Panc1 (cell line): Measurements from ENCODE around the gene OGFOD3. TPM values are rescaled to one million over a fixed set of nuclear protein-coding genes. Genes with fewer than 3 reads are reported as not detected.

Source experiments
- ATAC-seq: fragments of 200-7000 bp; cut with Tn5 transposase; 2 replicates; pipeline ENCODE4 v1.9.1; 2020; ENCODE audit warnings: mild to moderate bottlenecking, moderate library complexity
- BruUV-seq: library from RNA; stranded (reverse); fragments of 400-500 nt; replicated peaks from 2 replicates; lab custom pipeline; 2021; lab: Mats Ljungman, UMichigan
- CTCF ChIA-PET: fragments of 300-600 bp; sonication (Branson Sonifier 250); formaldehyde crosslinking; loops from one replicate; lab custom pipeline; 2022; ENCODE audit warnings: antibody characterized with exemption; lab: Charles Lee
- POLR2A ChIA-PET: fragments of 300-600 bp; sonication (Branson Sonifier 250); formaldehyde crosslinking; loops from one replicate; lab custom pipeline; 2022; ENCODE audit warnings: antibody characterized with exemption; lab: Charles Lee
- DNase-seq: peaks from one replicate; pipeline ENCODE4 v3.0.0-alpha.2; 2010; ENCODE audit warnings: low read depth, low spot score
- H3K27ac ChIP-seq: 2 replicates; pipeline ENCODE4 v1.5.1; 2011; ENCODE audit warnings: mild to moderate bottlenecking, low read length, inconsistent platforms
- H3K27me3 ChIP-seq: fragments of 200-500 bp; sonication (Bioruptor generic); 2 replicates; pipeline ENCODE4 v1.6.0; 2014; ENCODE audit warnings: low read length, inconsistent platforms; ENCODE audit not compliant: control insufficient read depth, insufficient read depth
- H3K36me3 ChIP-seq: fragments of 200-500 bp; sonication (Bioruptor generic); 2 replicates; pipeline ENCODE4 v1.5.1; 2014; ENCODE audit warnings: inconsistent platforms, mild to moderate bottlenecking, low read length, moderate library complexity; ENCODE audit not compliant: control insufficient read depth, insufficient read depth
- H3K4me1 ChIP-seq: 2 replicates; pipeline ENCODE4 v1.5.1; 2011; ENCODE audit warnings: inconsistent platforms, mild to moderate bottlenecking, low read length, moderate library complexity; ENCODE audit not compliant: control insufficient read depth, insufficient read depth
- H3K4me3 ChIP-seq, 2 experiments: 2 replicates each; pipeline ENCODE4 v1.5.1; 2011 to 2012; ENCODE audit warnings: low read depth in 2 of 2, low read length in 2 of 2, mild to moderate bottlenecking in 2 of 2, inconsistent platforms in 1 of 2, moderate library complexity in 1 of 2
- H3K9me3 ChIP-seq: fragments of 200-500 bp; sonication (Bioruptor generic); 2 replicates; pipeline ENCODE4 v1.5.1; 2014; ENCODE audit warnings: low read depth, mild to moderate bottlenecking, inconsistent platforms, low read length, moderate library complexity; ENCODE audit not compliant: control insufficient read depth, insufficient read depth
- CTCF ChIP-seq: fragments of 450-650 bp; IDR thresholded peaks from 2 replicates; pipeline ENCODE4 v1.5.1; 2017; ENCODE audit warnings: mild to moderate bottlenecking
- POLR2AphosphoS5 ChIP-seq: IDR thresholded peaks from 2 replicates; pipeline ENCODE4 v1.6.1; 2012; ENCODE audit warnings: mild to moderate bottlenecking, low read depth, low read length, moderate library complexity
- REST ChIP-seq, 2 experiments: IDR thresholded peaks; 2 replicates each; pipeline ENCODE4 v1.6.1; 2011 to 2012; ENCODE audit warnings: low read depth in 2 of 2, control low read depth in 1 of 2, low read length in 1 of 2, mild to moderate bottlenecking in 1 of 2, moderate library complexity in 1 of 2; ENCODE audit not compliant: insufficient read depth in 1 of 2
- SIN3A ChIP-seq: IDR thresholded peaks from 2 replicates; pipeline ENCODE4 v1.6.1; 2012; ENCODE audit warnings: low read depth, mild to moderate bottlenecking, low read length, moderate library complexity, borderline replicate concordance; ENCODE audit not compliant: insufficient read depth
- TCF7L2 ChIP-seq: IDR thresholded peaks from 2 replicates; pipeline ENCODE4 v1.6.1; 2011; ENCODE audit warnings: mild to moderate bottlenecking, low read depth, low read length, inconsistent platforms
- in situ Hi-C: cut with HindIII; loops from 2 replicates; pipeline ENCODE4 v1.10.0; 2016; ENCODE audit warnings: low sequenced_read_pairs, low pct_unique_long_range_greater_than_20kb
- intact Hi-C: fragments of 100-400 bp; cut with micrococcal nuclease; formaldehyde crosslinking; loops from one replicate; pipeline ENCODE4 v1.10.0; 2022; ENCODE audit not compliant: unreplicated experiment
- total RNA-seq: library from RNA; stranded (reverse); gene quantifications from one replicate; pipeline ENCODE4 v1.2.1, GENCODE V29; 2021; ENCODE audit not compliant: unreplicated experiment

The OGFOD3 gene
- total RNA-seq, 1 experiment from 2014 or later, result 53.9 TPM

GRCh38 chr17:82354804-82355308 lies 63.5 kb downstream of the OGFOD3 start:
- Histone ChIP-seq H3K36me3 (no peaks in the 10 kb centered on the region), H3K27ac (no peak overlapping the region), H3K27me3 (no peaks in the 10 kb centered on the region), H3K4me3 (no peak overlapping the region), H3K9me3 (no peaks in the 10 kb centered on the region), H3K4me1 (peaks cover 22% of the 10 kb centered on the region)
- intact Hi-C loops, result no loop called here
- ChIA-PET CTCF (interaction anchor here (0.6 kb wide), 1 partner anchor 413 kb away, joined by 4 read pairs; no protein-coding TSS in a partner anchor), POLR2A (no interaction called here)
- TF ChIP-seq CTCF (no peak), TCF7L2 (no peak), REST (IDR thresholded peaks at IDR 0.05; ENCODE audit: insufficient read depth in 1 of 2, low read depth in 2 of 2, low read length in 1 of 2) (no peak), SIN3A (no peak), POLR2AphosphoS5 (no peak)
- in situ Hi-C loops, result no loop called here
- DNase-seq (no peak), ATAC-seq (no peak)
- no TSS peak for BruUV-seq

GRCh38 chr17:82353484-82353883 lies 64.9 kb downstream of the OGFOD3 start:
- no peak overlapping the region for H3K4me3 ChIP-seq
- no TSS peak for BruUV-seq
- H3K27me3 ChIP-seq, result no peaks in the 10 kb centered on the region
- TF ChIP-seq POLR2AphosphoS5 (no peak), SIN3A (no peak), CTCF (no peak), TCF7L2 (no peak)
- ChIA-PET POLR2A (no interaction called here), CTCF (no interaction called here)
- H3K9me3 ChIP-seq, result no peaks in the 10 kb centered on the region
- ATAC-seq, result no peak
- no peaks in the 10 kb centered on the region for H3K36me3 ChIP-seq
- in situ Hi-C loops, result no loop called here
- DNase-seq, result no peak
- H3K27ac ChIP-seq, result no peak overlapping the region
- peaks cover 28% of the 10 kb centered on the region for H3K4me1 ChIP-seq
- intact Hi-C loops, result no loop called here
